H9 (cell line): ENCODE results near the gene CDKAL1. TPM values are rescaled to one million over a fixed set of nuclear protein-coding genes. Genes with fewer than 3 reads are reported as not detected.
A peak's percentile ranks its signal among the peaks of the same experiment; 100 is the strongest.

Experiments
- DNase-seq: peaks from one replicate; pipeline ENCODE4 v3.0.0-alpha.2; 2017
- H2AFZ ChIP-seq: one replicate; pipeline ENCODE4 v1.6.1; 2013; ENCODE audit warnings: mild to moderate bottlenecking, low read length, control low read depth, moderate library complexity
- H2AK5ac ChIP-seq: 2 replicates; pipeline ENCODE4 v1.6.1; 2013; ENCODE audit warnings: low read length, control low read depth, mixed read lengths; ENCODE audit not compliant: insufficient read length
- H2BK120ac ChIP-seq: one replicate; pipeline ENCODE4 v1.6.1; 2013; ENCODE audit warnings: low read depth, mild to moderate bottlenecking, low read length, control low read depth, inconsistent platforms; ENCODE audit not compliant: poor library complexity, severe bottlenecking
- H2BK12ac ChIP-seq: 2 replicates; pipeline ENCODE4 v1.6.1; 2013; ENCODE audit warnings: low read length, control low read depth, mixed read lengths, low read depth; ENCODE audit not compliant: insufficient read length
- H2BK15ac ChIP-seq: 2 replicates; pipeline ENCODE4 v1.6.1; 2013; ENCODE audit warnings: low read depth, low read length, control low read depth
- H2BK20ac ChIP-seq: one replicate; pipeline ENCODE4 v1.6.1; 2013; ENCODE audit warnings: low read depth, mild to moderate bottlenecking, low read length, control low read depth, inconsistent platforms; ENCODE audit not compliant: poor library complexity, severe bottlenecking
- H2BK5ac ChIP-seq: 2 replicates; pipeline ENCODE4 v1.6.1; 2013; ENCODE audit warnings: low read length, control low read depth, mixed read lengths; ENCODE audit not compliant: insufficient read length
- H3K14ac ChIP-seq: 2 replicates; pipeline ENCODE4 v1.6.1; 2013; ENCODE audit warnings: low read length, control low read depth; ENCODE audit not compliant: insufficient read depth
- H3K18ac ChIP-seq: 2 replicates; pipeline ENCODE4 v1.6.1; 2013; ENCODE audit warnings: low read depth, mild to moderate bottlenecking, mixed read lengths, low read length, control low read depth; ENCODE audit not compliant: insufficient read length
- H3K23ac ChIP-seq: 2 replicates; pipeline ENCODE4 v1.6.1; 2013; ENCODE audit warnings: low read length, control low read depth, mixed read lengths, low read depth; ENCODE audit not compliant: insufficient read length
- H3K23me2 ChIP-seq: 2 replicates; pipeline ENCODE4 v1.6.1; 2013; ENCODE audit warnings: low read depth, mild to moderate bottlenecking, mixed read lengths, low read length, control low read depth; ENCODE audit not compliant: insufficient read length, poor library complexity, severe bottlenecking
- H3K27ac ChIP-seq: 2 replicates; pipeline ENCODE4 v1.5.1; 2013; ENCODE audit warnings: low read length, control low read depth, mixed read lengths, low read depth; ENCODE audit not compliant: insufficient read length
- H3K27me3 ChIP-seq: 2 replicates; pipeline ENCODE4 v1.6.1; 2013; ENCODE audit warnings: low read length, control low read depth, inconsistent platforms; ENCODE audit not compliant: insufficient read depth
- H3K4ac ChIP-seq: 2 replicates; pipeline ENCODE4 v1.6.1; 2013; ENCODE audit warnings: low read depth, mild to moderate bottlenecking, control low read depth, inconsistent platforms, low read length, moderate library complexity
- H3K4me1 ChIP-seq: 2 replicates; pipeline ENCODE4 v1.6.1; 2013; ENCODE audit warnings: low read length, control low read depth, inconsistent platforms; ENCODE audit not compliant: insufficient read depth
- H3K4me2 ChIP-seq: 2 replicates; pipeline ENCODE4 v1.6.1; 2013; ENCODE audit warnings: low read length, control low read depth, mixed read lengths; ENCODE audit not compliant: insufficient read length, insufficient read depth
- H3K56ac ChIP-seq: 2 replicates; pipeline ENCODE4 v1.6.1; 2013; ENCODE audit warnings: low read depth, mild to moderate bottlenecking, mixed read lengths, low read length, control low read depth; ENCODE audit not compliant: insufficient read length
- H3K79me1 ChIP-seq: 2 replicates; pipeline ENCODE4 v1.6.1; 2013; ENCODE audit warnings: low read depth, mild to moderate bottlenecking, moderate library complexity, low read length, control low read depth, inconsistent platforms; ENCODE audit not compliant: insufficient read depth, poor library complexity, severe bottlenecking
- H3K79me2 ChIP-seq: 2 replicates; pipeline ENCODE4 v1.6.1; 2013; ENCODE audit warnings: low read length, control low read depth, inconsistent platforms; ENCODE audit not compliant: insufficient read depth
- H3K9ac ChIP-seq: 2 replicates; pipeline ENCODE4 v1.6.1; 2013; ENCODE audit warnings: low read length, control low read depth, mixed read lengths; ENCODE audit not compliant: insufficient read length; ENCODE audit errors: extremely low read depth
- H3K9me3 ChIP-seq: one replicate; pipeline ENCODE4 v1.6.1; 2013; ENCODE audit warnings: low read depth, low read length, inconsistent platforms; ENCODE audit not compliant: control insufficient read depth
- H3T11ph ChIP-seq: one replicate; pipeline ENCODE4 v1.6.1; 2013; ENCODE audit warnings: mild to moderate bottlenecking, low read length, control low read depth, inconsistent platforms
- H4K20me1 ChIP-seq: one replicate; pipeline ENCODE4 v1.6.1; 2013; ENCODE audit not compliant: control insufficient read depth, insufficient read length, insufficient read depth
- H4K5ac ChIP-seq: 2 replicates; pipeline ENCODE4 v1.6.1; 2013; ENCODE audit warnings: low read depth, mild to moderate bottlenecking, mixed read lengths, low read length, control low read depth; ENCODE audit not compliant: insufficient read length
- H4K8ac ChIP-seq: replicated peaks from 2 replicates; pipeline ENCODE4 v1.6.1; 2013; ENCODE audit warnings: low read length, control low read depth, mixed read lengths, low read depth; ENCODE audit not compliant: insufficient read length
- H4K91ac ChIP-seq: 2 replicates; pipeline ENCODE4 v1.6.1; 2013; ENCODE audit warnings: low read depth, mild to moderate bottlenecking, moderate library complexity, mixed read lengths, low read length, control low read depth; ENCODE audit not compliant: insufficient read length
- H3K27ac Mint-ChIP-seq, 3 experiments: 2 replicates in 2 of 3; 3 replicates in 1 of 3; pipeline ENCODE4 v1.8.0; 2020 to 2021; ENCODE audit warnings: mixed read lengths in 3 of 3, mild to moderate bottlenecking in 1 of 3, moderate library complexity in 1 of 3
- H3K27me3 Mint-ChIP-seq: 2 replicates; pipeline ENCODE4 v1.8.0; 2021; ENCODE audit warnings: low read depth, mild to moderate bottlenecking, moderate library complexity, mixed read lengths
- H3K36me3 Mint-ChIP-seq, 3 experiments: 2 replicates in 2 of 3; 3 replicates in 1 of 3; pipeline ENCODE4 v1.8.0; 2020 to 2021; ENCODE audit warnings: low read depth in 3 of 3, mixed read lengths in 3 of 3; ENCODE audit not compliant: insufficient read depth in 1 of 3
- H3K4me1 Mint-ChIP-seq, 2 experiments: 2 replicates each; pipeline ENCODE4 v1.8.0; 2020; ENCODE audit warnings: mixed read lengths in 2 of 2
- H3K4me3 Mint-ChIP-seq, 2 experiments: 2 replicates in 1 of 2; 3 replicates in 1 of 2; pipeline ENCODE4 v1.8.0; 2020 to 2021; ENCODE audit warnings: mild to moderate bottlenecking in 2 of 2, mixed read lengths in 2 of 2, moderate library complexity in 1 of 2
- H3K9me3 Mint-ChIP-seq, 2 experiments: 2 replicates in 1 of 2; 3 replicates in 1 of 2; pipeline ENCODE4 v1.8.0; 2020; ENCODE audit warnings: mild to moderate bottlenecking in 2 of 2, mixed read lengths in 2 of 2, moderate library complexity in 1 of 2
- CTCF ChIP-seq: fragments of 200-600 bp; sonication (generic); conservative IDR thresholded peaks from 3 replicates; pipeline ENCODE4 v1.8.0; 2021; ENCODE audit warnings: antibody characterized with exemption, mild to moderate bottlenecking
- WGBS: extraction: QIAGEN DNeasy Blood & Tissue Kit; methylation state at CpG from one replicate; pipeline ENCODE4 v1.1.7; 2013; ENCODE audit warnings: missing lambda C conversion rate, low lambda C conversion rate, mixed read lengths; ENCODE audit not compliant: insufficient read length; ENCODE audit errors: extremely low coverage; 5-methylcytosine and 5-hydroxymethylcytosine counted together
- total RNA-seq: library from RNA; stranded (reverse); gene quantifications from 2 replicates; pipeline ENCODE4 v1.2.1, GENCODE V29; 2021

CDKAL1 gene
- total RNA-seq, 1 experiment from 2014 or later, result 23.0 TPM

GRCh38 chr6:20960067-20960466, 425.8 kb downstream of the CDKAL1 start:
- no peak overlapping the region for H3K14ac ChIP-seq
- no peaks in the 10 kb centered on the region for H3K79me1 ChIP-seq
- H3K4me3 Mint-ChIP-seq, result no peak overlapping the region
- no peak overlapping the region for H2AFZ ChIP-seq
- H2BK15ac ChIP-seq, result no peak overlapping the region
- no peaks in the 10 kb centered on the region for H3K79me2 ChIP-seq
- H3K18ac ChIP-seq, result no peak overlapping the region
- H3K4me2 ChIP-seq, result no peak overlapping the region
- H3T11ph ChIP-seq, result no peak overlapping the region
- H3K36me3 Mint-ChIP-seq, result peaks cover 2 to 7% (median 2%) of the 10 kb centered on the region in 3 experiments; a peak in 3 of 7 replicates
- no peak overlapping the region for H3K4ac ChIP-seq
- no peak overlapping the region for H3K27ac ChIP-seq
- H2BK5ac ChIP-seq, result no peak overlapping the region
- no peak overlapping the region for H4K5ac ChIP-seq
- no peak overlapping the region for H3K23ac ChIP-seq
- H3K4me1 Mint-ChIP-seq, result peaks cover 28 to 32% of the 10 kb centered on the region in 2 experiments
- peaks cover 8% of the 10 kb centered on the region; the same call in 1 of the 2 replicates for H3K4me1 ChIP-seq
- H4K91ac ChIP-seq, result no peak overlapping the region
- H4K8ac ChIP-seq, result no peak overlapping the region
- TF ChIP-seq CTCF, result no peak
- H2BK120ac ChIP-seq, result no peak overlapping the region
- no peak overlapping the region for H3K27ac Mint-ChIP-seq
- no peak overlapping the region for H2BK20ac ChIP-seq
- H3K27me3 ChIP-seq, result no peaks in the 10 kb centered on the region
- H3K56ac ChIP-seq, result no peak overlapping the region
- H3K9ac ChIP-seq, result no peak overlapping the region
- no peak overlapping the region for H2AK5ac ChIP-seq
- DNase-seq, result peak; percentile 29
- no peak overlapping the region for H2BK12ac ChIP-seq
- no peaks in the 10 kb centered on the region for H4K20me1 ChIP-seq
- H3K9me3 ChIP-seq, result no peaks in the 10 kb centered on the region
- H3K9me3 Mint-ChIP-seq, result no peaks in the 10 kb centered on the region
- no peaks in the 10 kb centered on the region for H3K27me3 Mint-ChIP-seq
- no peaks in the 10 kb centered on the region for H3K23me2 ChIP-seq
- WGBS, result no CpG with 5 or more reads among the region's 5 CpGs
